WTC11 (cell line): Measurements from ENCODE around the gene PPP1R14B. TPM values are rescaled to one million over a fixed set of nuclear protein-coding genes. Genes with fewer than 3 reads are reported as not detected.
A peak's percentile ranks its signal among the peaks of the same experiment; 100 is the strongest.

Experiments
- ATAC-seq: fragments of 200-7000 bp; cut with Tn5 transposase; 2 replicates; pipeline ENCODE4 v1.10.0; 2021; ENCODE audit warnings: mild to moderate bottlenecking, moderate library complexity
- CTCF ChIA-PET: fragments of 300-600 bp; sonication (Branson Sonifier 250); formaldehyde crosslinking; loops from one replicate; lab custom pipeline; 2021; ENCODE audit warnings: antibody characterized with exemption; lab: Charles Lee
- POLR2A ChIA-PET: fragments of 350-600 bp; sonication (Branson Sonifier 250); formaldehyde crosslinking; loops from one replicate; lab custom pipeline; 2021; ENCODE audit warnings: antibody characterized with exemption; lab: Charles Lee
- DNase-seq: peaks from one replicate; pipeline ENCODE4 v3.0.0; 2021; ENCODE audit warnings: low spot score
- H3K27ac Mint-ChIP-seq: 2 replicates; pipeline ENCODE4 v1.8.0; 2021; ENCODE audit warnings: mixed read lengths
- H3K27me3 Mint-ChIP-seq: 2 replicates; pipeline ENCODE4 v1.8.0; 2021; ENCODE audit warnings: low read depth, mild to moderate bottlenecking, moderate library complexity, mixed read lengths
- H3K36me3 Mint-ChIP-seq: 2 replicates; pipeline ENCODE4 v1.8.0; 2021; ENCODE audit warnings: mixed read lengths
- H3K4me1 Mint-ChIP-seq: 2 replicates; pipeline ENCODE4 v1.8.0; 2022; ENCODE audit warnings: mixed read lengths
- H3K4me3 Mint-ChIP-seq: 2 replicates; pipeline ENCODE4 v1.8.0; 2021; ENCODE audit warnings: mild to moderate bottlenecking, moderate library complexity, mixed read lengths
- H3K9me3 Mint-ChIP-seq: 2 replicates; pipeline ENCODE4 v1.8.0; 2021; ENCODE audit warnings: mixed read lengths
- ATF6 ChIP-seq: sonication (generic); formaldehyde crosslinking; IDR thresholded peaks from 2 replicates; pipeline ENCODE4 v1.8.1; 2023; ENCODE audit warnings: mild to moderate bottlenecking, missing genetic modification reagents
- CDX4 ChIP-seq: fragments of 250-450 bp; sonication (Bioruptor Pico); IDR thresholded peaks from 2 replicates; pipeline ENCODE4 v1.9.0; 2021; ENCODE audit warnings: moderate library complexity, mild to moderate bottlenecking, inconsistent platforms, borderline replicate concordance
- CREM ChIP-seq: sonication (generic); formaldehyde crosslinking; IDR thresholded peaks from 2 replicates; pipeline ENCODE4 v1.8.1; 2022; ENCODE audit warnings: mild to moderate bottlenecking, missing genetic modification reagents, moderate library complexity
- ERG ChIP-seq: fragments of 250-450 bp; sonication (Bioruptor Pico); IDR thresholded peaks from 2 replicates; pipeline ENCODE4 v1.8.0; 2021; ENCODE audit warnings: mild to moderate bottlenecking
- ESRRA ChIP-seq: sonication (generic); formaldehyde crosslinking; IDR thresholded peaks from 2 replicates; pipeline ENCODE4 v1.8.1; 2022; ENCODE audit warnings: mild to moderate bottlenecking, missing genetic modification reagents, borderline replicate concordance
- FOXJ3 ChIP-seq: sonication (generic); formaldehyde crosslinking; IDR thresholded peaks from 2 replicates; pipeline ENCODE4 v1.9.0; 2021; ENCODE audit warnings: missing genetic modification reagents, mild to moderate bottlenecking, borderline replicate concordance
- FOXK1 ChIP-seq: sonication (generic); formaldehyde crosslinking; IDR thresholded peaks from 2 replicates; pipeline ENCODE4 v1.8.0; 2022; ENCODE audit warnings: mild to moderate bottlenecking, moderate library complexity, missing genetic modification reagents
- FOXP1 ChIP-seq: sonication (generic); formaldehyde crosslinking; IDR thresholded peaks from 2 replicates; pipeline ENCODE4 v1.8.0; 2022; ENCODE audit warnings: missing genetic modification reagents, mild to moderate bottlenecking, moderate library complexity, borderline replicate concordance
- GRHL2 ChIP-seq: fragments of 250-450 bp; sonication (Bioruptor Pico); IDR thresholded peaks from 2 replicates; pipeline ENCODE4 v1.8.0; 2022; ENCODE audit warnings: mild to moderate bottlenecking, moderate library complexity; ENCODE audit not compliant: insufficient replicate concordance, severe bottlenecking
- HMGA2 ChIP-seq: fragments of 250-450 bp; sonication (Bioruptor Pico); IDR thresholded peaks from 2 replicates; pipeline ENCODE4 v1.4.0; 2021; ENCODE audit warnings: mild to moderate bottlenecking, moderate library complexity
- MAX ChIP-seq: sonication (generic); formaldehyde crosslinking; IDR thresholded peaks from 2 replicates; pipeline ENCODE4 v1.8.0; 2022; ENCODE audit warnings: mild to moderate bottlenecking, missing genetic modification reagents
- MLX ChIP-seq: sonication (generic); formaldehyde crosslinking; IDR thresholded peaks from 2 replicates; pipeline ENCODE4 v1.8.1; 2023; ENCODE audit warnings: mild to moderate bottlenecking, missing genetic modification reagents, moderate library complexity
- MXD4 ChIP-seq: fragments of 250-450 bp; sonication (Bioruptor Pico); IDR thresholded peaks from 2 replicates; pipeline ENCODE4 v1.8.0; 2021; ENCODE audit warnings: mild to moderate bottlenecking, moderate library complexity, borderline replicate concordance
- NFATC4 ChIP-seq: fragments of 250-450 bp; sonication (Bioruptor Pico); IDR thresholded peaks from 2 replicates; pipeline ENCODE4 v1.9.0; 2021; ENCODE audit warnings: mild to moderate bottlenecking
- NFYB ChIP-seq: sonication (generic); formaldehyde crosslinking; conservative IDR thresholded peaks from 2 replicates; pipeline ENCODE4 v1.8.0; 2022; ENCODE audit warnings: low read depth, missing genetic modification reagents
- NR1H2 ChIP-seq: sonication (generic); formaldehyde crosslinking; IDR thresholded peaks from 2 replicates; pipeline ENCODE4 v1.9.0; 2021; ENCODE audit warnings: mild to moderate bottlenecking, moderate library complexity, missing genetic modification reagents
- RORB ChIP-seq: fragments of 250-450 bp; sonication (Bioruptor Pico); IDR thresholded peaks from 2 replicates; pipeline ENCODE4 v1.9.0; 2021; ENCODE audit warnings: mild to moderate bottlenecking
- USF2 ChIP-seq: sonication (generic); formaldehyde crosslinking; IDR thresholded peaks from 2 replicates; pipeline ENCODE4 v1.8.1; 2023; ENCODE audit warnings: mild to moderate bottlenecking, missing genetic modification reagents, moderate library complexity
- ZBTB43 ChIP-seq: sonication (generic); formaldehyde crosslinking; IDR thresholded peaks from 2 replicates; pipeline ENCODE4 v1.8.1; 2023; ENCODE audit warnings: mild to moderate bottlenecking, missing genetic modification reagents
- ZMAT4 ChIP-seq: fragments of 250-450 bp; sonication (Bioruptor Pico); IDR thresholded peaks from 2 replicates; pipeline ENCODE4 v1.9.0; 2021; ENCODE audit warnings: mild to moderate bottlenecking
- ZNF121 ChIP-seq: sonication (generic); formaldehyde crosslinking; IDR thresholded peaks from 2 replicates; pipeline ENCODE4 v1.8.0; 2023; ENCODE audit warnings: missing genetic modification reagents
- ZNF263 ChIP-seq: sonication (generic); formaldehyde crosslinking; IDR thresholded peaks from 2 replicates; pipeline ENCODE4 v1.8.1; 2022; ENCODE audit warnings: low read depth, mild to moderate bottlenecking, moderate library complexity, missing genetic modification reagents
- ZNF317 ChIP-seq: sonication (generic); formaldehyde crosslinking; IDR thresholded peaks from 2 replicates; pipeline ENCODE4 v1.8.1; 2023; ENCODE audit warnings: low read depth, mild to moderate bottlenecking, moderate library complexity, missing genetic modification reagents, borderline replicate concordance
- ZNF396 ChIP-seq: fragments of 250-450 bp; sonication (Bioruptor Pico); IDR thresholded peaks from 2 replicates; pipeline ENCODE4 v1.8.0; 2021; ENCODE audit warnings: mild to moderate bottlenecking, moderate library complexity, borderline replicate concordance
- ZNF416 ChIP-seq: fragments of 250-450 bp; sonication (Bioruptor Pico); IDR thresholded peaks from 2 replicates; pipeline ENCODE4 v1.9.0; 2021; ENCODE audit warnings: mild to moderate bottlenecking, inconsistent platforms
- ZSCAN18 ChIP-seq: fragments of 250-450 bp; sonication (Bioruptor Pico); IDR thresholded peaks from 2 replicates; pipeline ENCODE4 v2.1.2; 2022; ENCODE audit warnings: mild to moderate bottlenecking, moderate library complexity
- total RNA-seq: library from RNA; stranded (reverse); gene quantifications from 3 replicates; pipeline ENCODE4 v1.2.3, GENCODE V29; 2021

The PPP1R14B gene
- total RNA-seq, 1 experiment from 2014 or later, result 471 TPM

GRCh38 chr11:64225608-64226506 is 20.9 kb downstream of the PPP1R14B start, which contains the start of the genes NUDT22 and TRPT1:
TSS of gene NUDT22 (plus strand) at chr11:64226274. CDS start at chr11:64226653, 379 bp downstream.
TSS of gene TRPT1 (minus strand) at chr11:64226186. CDS start at chr11:64225860, 326 bp downstream.
- peak; percentile 54 for ATAC-seq
- peaks cover 24% of the 10 kb centered on the region for H3K4me1 Mint-ChIP-seq
- H3K36me3 Mint-ChIP-seq, result no peaks in the 10 kb centered on the region
- peak; percentile 89 for DNase-seq
- H3K9me3 Mint-ChIP-seq, result no peaks in the 10 kb centered on the region
- ChIA-PET CTCF (interaction anchor here (0.5 to 3.8 kb wide), 21 partner anchors 9 to 1364 kb away, joined by 3 to 27 read pairs (median 4); partner anchors contain the start of genes ESRRA, FERMT3, MACROD1 and PLCB3), POLR2A (interaction anchor here (0.6 to 1.9 kb wide), 8 partner anchors 19 to 308 kb away, joined by 3 to 13 read pairs (median 3); partner anchors contain the start of genes FERMT3, PLCB3, PPP1R14B and RCOR2)
- H3K4me3 Mint-ChIP-seq, result peak within 1 kb of the TSS; percentile 81
- H3K27ac Mint-ChIP-seq, result peak within 1 kb of the TSS; percentile 84
- no peaks in the 10 kb centered on the region for H3K27me3 Mint-ChIP-seq
- no peak for TF ChIP-seq ZNF121
- 0 out of 2 replicates have a peak, but pooled peaks have one; percentile 28 for TF ChIP-seq FOXP1 (CRISPR knock-in tag)
- peak; percentile 55; the same call in 1 of the 2 replicates for TF ChIP-seq NFYB
- TF ChIP-seq MXD4 (CRISPR knock-in tag), result no peak
- peak; percentile 55; the same call in 1 of the 2 replicates for TF ChIP-seq FOXK1 (CRISPR knock-in tag)
- no peak for TF ChIP-seq ZSCAN18 (CRISPR knock-in tag)
- no peak for TF ChIP-seq ATF6 (CRISPR knock-in tag)
- no peak for TF ChIP-seq MLX (CRISPR knock-in tag)
- TF ChIP-seq NFATC4, result no peak
- TF ChIP-seq ZNF416 (CRISPR knock-in tag), result no peak
- TF ChIP-seq ZBTB43 (CRISPR knock-in tag), result no peak; the same call in 1 of the 2 replicates
- TF ChIP-seq ZNF263 (CRISPR knock-in tag), result 0 out of 2 replicates have a peak, but pooled peaks have one; percentile 9
- no peak for TF ChIP-seq GRHL2 (CRISPR knock-in tag)
- no peak for TF ChIP-seq NR1H2 (CRISPR knock-in tag)
- no peak for TF ChIP-seq USF2 (CRISPR knock-in tag)
- TF ChIP-seq ZMAT4 (CRISPR knock-in tag), result no peak
- TF ChIP-seq FOXJ3 (CRISPR knock-in tag), result no peak
- no peak for TF ChIP-seq HMGA2 (CRISPR knock-in tag)
- no peak for TF ChIP-seq RORB (CRISPR knock-in tag)
- no peak for TF ChIP-seq CDX4 (CRISPR knock-in tag)
- TF ChIP-seq CREM (CRISPR knock-in tag), result peak; percentile 60; the same call in 1 of the 2 replicates
- peak; percentile 77; the same call in 1 of the 2 replicates for TF ChIP-seq ESRRA (CRISPR knock-in tag)
- TF ChIP-seq ERG (CRISPR knock-in tag), result no peak
- no peak for TF ChIP-seq ZNF396
- no peak; the same call in 1 of the 2 replicates for TF ChIP-seq MAX (CRISPR knock-in tag)
- 0 out of 2 replicates have a peak, but pooled peaks have one; percentile 8 for TF ChIP-seq ZNF317 (CRISPR knock-in tag)
